TTC549 (cell line): Measurements from ENCODE around the gene HERC2.
"Not testable (repeated sequence)": the region's sequence is repeated elsewhere in the genome, so short reads cannot be mapped to it uniquely, and the experiment has no call there.

Experiments used
- FAIRE-seq: peaks from 2 replicates; lab custom pipeline; 2012; peaks lifted over from hg19 to GRCh38; lab: Jason Lieb, UNC

The HERC2 gene

GRCh38 chr15:28281876-28282275, 40.1 kb downstream of the HERC2 start:
- FAIRE-seq: no peak

DNA sequence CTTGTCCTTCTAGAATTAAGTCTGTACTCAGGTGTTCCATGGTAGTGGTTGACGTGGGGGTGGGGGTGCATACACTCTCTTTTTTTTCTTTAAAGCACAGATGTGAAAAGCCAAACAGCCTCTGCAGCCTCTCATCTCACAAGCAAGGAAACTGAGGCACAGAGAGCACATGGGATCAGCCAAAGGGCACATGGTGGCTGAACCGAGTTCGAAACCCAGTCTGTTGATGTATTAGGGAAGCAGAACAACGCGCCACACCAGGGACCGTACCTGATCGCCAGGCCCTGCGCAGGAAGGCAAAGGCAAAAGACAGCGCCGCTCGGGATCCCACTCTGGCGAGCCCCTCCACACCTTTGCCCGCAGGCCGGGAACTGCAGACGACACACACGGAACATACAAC, 47.3 kb downstream of the HERC2 start:
- FAIRE-seq: no peak

DNA sequence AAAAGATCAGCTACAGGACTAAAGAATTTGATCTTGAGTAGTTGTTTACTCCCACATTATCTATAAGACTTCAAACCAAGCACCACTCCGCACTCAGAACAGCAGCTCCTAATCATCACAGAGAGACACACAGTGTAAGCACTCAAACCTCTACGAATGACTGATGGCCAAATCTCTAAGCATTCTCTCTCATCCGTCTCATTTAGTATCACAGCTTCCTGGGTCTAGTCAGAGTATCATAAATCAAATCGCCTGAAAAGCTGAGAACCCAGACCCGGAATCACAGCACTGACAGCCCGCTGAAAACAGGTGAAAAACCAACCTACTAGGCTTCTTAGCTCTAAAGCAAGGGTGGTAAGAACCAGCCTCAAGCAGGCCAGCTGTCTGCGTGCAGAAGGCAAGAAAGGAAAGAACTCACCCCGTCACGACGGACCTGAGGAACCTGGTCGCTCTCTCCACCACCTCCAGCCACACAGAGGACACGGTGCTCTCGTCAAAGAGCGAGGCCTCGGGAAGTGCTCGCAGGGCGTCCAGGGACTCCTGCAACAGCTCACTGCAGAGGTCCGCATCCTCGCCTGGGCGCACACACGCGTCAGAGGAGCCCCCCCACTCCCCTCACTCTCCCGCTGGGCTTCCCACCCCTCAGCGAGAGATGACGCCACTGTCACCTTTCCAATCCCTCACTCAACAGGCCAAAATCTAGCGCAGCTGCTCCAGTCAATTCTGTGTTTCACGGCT, 47.9 kb downstream of the HERC2 start:
- no peak for FAIRE-seq

DNA sequence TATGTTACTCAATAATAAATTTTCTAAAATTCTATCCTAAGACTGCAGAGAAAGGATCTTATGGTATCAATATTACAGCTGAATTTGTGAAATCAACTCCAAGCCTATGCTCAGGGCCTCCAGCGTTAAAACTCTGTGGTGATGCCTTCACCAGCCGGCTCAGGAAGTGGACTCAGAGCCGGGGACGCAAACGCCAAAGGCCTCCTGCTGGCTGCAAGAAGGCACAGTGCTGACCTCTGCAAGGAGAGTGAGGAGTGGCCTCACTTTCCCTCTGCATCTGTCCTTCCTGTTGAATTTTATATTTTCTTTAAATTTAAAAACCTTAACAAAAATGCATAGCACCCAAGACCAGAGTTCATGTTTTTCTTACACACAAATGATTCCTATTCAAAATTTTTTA, 48.5 kb downstream of the HERC2 start:
- no peak for FAIRE-seq

DNA sequence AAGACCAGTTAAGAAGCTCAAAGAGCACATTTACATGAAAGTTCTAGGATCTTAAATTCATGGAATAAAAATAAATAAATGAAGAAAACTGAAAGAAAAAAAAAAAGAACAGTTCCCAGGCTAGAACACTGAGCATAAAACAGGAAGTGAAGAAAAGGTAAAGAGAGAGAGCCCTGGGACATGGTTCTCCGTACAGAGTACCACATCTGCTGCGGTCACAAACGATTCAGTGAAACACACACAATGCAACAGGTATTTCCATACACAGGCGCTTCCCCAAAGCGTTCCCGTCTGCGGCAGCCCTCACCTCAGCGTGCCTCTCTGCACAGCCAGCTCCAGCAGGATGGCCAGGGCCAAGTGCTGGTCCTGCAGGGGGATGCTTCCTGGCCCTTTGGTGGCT, 49.4 kb downstream of the HERC2 start:
- no peak for FAIRE-seq

- no peak for FAIRE-seq
Observed at GRCh38 chr15:28271697-28272260, 50.2 kb downstream of the HERC2 start.

- FAIRE-seq: no peak
Observed at GRCh38 chr15:28269097-28269496, 52.9 kb downstream of the HERC2 start.

- no peak for FAIRE-seq
Observed at GRCh38 chr15:28267727-28268126, 54.3 kb downstream of the HERC2 start.

DNA sequence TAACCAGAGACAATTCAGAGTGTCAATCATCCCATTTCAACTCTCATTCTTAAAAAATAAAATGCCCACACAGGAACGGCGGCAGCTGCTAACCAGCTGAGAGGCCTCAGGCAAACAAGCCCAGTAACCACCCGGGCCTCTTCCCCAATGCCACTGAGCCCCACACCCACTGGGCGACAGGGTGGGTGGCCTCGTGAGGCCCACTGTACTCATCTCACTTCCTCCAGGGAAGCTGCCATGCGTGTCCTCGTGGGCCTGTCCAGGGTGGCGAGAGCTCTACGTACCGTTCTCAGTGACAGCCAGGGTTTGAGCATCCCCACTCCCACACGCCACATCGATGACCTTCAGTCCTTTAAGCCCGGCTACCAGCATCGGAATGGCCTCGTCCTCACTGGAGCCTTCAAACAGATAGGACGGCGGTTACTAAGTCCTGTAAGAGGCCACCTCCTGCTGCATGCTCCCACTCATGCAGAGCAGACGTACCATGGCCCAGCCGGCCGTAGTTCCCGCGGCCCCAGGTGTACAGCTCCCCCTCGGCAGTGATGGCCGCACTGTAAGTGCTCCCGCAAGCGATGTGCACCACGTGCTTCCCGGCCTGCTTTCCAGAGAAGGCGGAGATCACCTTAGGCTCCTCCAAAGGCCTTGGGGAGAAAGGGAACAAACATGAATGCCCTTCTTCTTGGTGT, 56.5 kb downstream of the HERC2 start:
- FAIRE-seq: no peak

DNA sequence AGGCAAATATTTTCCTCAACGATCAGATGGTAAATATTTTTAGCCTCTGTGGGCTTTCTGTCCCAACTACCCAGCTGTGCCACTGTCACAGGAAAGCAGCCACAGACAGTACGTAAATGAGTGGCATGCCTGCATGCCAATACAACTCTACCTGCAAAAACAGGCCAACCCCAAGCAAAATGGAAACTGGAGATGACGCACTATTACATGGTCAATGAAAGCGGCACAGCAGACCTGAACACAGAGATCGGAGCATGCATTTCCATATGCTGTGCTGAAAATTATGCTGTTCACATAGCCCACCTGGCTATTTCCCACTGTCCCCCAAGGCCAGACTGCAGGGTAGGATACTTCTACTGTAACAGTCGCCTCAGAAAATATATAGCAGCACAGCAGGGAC, 57.8 kb downstream of the HERC2 start:
- no peak for FAIRE-seq

DNA sequence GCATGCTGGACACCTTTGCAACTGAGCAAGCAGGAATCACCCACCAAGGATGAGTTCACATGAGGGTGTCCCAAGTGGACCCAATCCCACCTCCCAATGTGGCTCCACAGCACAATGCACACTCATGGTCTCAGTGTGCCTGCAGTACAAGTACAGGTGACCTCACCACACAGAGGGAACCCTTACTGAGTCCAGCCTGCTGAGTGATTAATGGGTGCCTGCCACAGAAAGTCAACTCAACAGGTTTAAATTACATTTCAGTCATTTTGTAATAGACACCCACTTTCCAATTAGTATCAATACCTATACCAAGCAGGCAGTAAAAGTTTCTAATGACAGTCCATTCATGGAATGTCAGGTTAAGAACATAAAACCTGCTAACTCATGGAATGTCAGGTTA, 59.5 kb downstream of the HERC2 start:
- no peak for FAIRE-seq

GRCh38 chr15:28260722-28261121, 61.3 kb downstream of the HERC2 start:
- no peak for FAIRE-seq

GRCh38 chr15:28260317-28260716, 61.7 kb downstream of the HERC2 start:
- FAIRE-seq: no peak

- FAIRE-seq: no peak
Observed at GRCh38 chr15:28255965-28256364, 66.0 kb downstream of the HERC2 start.

DNA sequence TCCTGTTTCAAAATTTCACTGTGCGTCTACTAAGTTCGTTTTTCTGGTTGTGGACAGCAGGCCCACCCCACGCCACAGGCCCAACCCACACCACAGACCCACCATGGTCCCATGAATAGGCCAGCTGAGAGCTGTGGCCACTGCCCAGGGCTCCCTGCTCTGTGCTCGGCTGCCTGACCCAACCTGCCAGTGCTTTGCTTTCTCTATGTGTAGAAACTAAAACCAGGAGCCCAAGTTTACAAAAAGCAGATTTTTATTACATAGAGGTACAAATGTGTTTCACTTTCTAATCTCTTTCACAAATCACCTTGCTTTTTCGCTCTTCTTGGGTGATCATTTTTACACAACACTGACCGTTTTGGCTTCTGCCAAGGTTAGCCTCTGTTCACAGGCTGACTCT, 69.1 kb downstream of the HERC2 start:
- FAIRE-seq: no peak

GRCh38 chr15:28246605-28247004, 75.4 kb downstream of the HERC2 start:
- FAIRE-seq: no peak

DNA sequence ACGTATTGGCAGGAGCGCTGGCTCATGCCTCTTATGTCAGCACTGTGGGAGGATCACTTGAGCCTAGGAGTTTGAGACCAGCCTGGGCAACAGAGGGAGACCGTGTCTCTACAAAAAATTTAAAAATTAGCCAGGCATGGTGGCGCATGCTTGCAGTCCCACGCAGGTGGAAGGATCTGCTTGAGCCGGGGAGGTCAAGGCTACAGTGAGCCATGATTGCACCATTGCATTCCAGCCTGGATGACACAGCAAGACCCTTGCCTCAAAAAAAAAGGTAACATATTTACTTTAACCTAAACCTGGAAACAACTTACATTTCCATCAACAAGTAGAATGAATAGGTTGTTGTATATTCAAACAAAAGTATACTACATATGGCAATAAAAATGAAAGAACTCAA, 78.1 kb downstream of the HERC2 start:
- FAIRE-seq: no peak

DNA sequence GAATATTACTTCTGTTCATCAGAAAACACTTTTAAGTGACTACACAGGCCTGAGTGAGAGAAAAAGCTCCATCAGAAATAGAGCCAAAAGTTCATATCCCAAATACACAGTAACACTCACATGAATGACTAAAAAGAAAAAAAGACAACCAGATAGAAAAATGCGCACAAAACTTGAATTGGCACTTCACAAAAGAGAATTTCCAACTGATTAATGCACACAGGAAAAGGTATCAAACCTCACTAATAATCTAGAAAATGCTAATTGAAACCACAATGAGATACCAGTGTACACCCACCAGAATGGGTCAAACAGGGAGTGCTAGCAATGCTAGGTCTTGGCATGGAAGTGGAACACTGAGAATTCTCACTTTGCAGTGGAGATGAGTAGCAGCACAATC, 78.6 kb downstream of the HERC2 start:
- FAIRE-seq: no peak

DNA sequence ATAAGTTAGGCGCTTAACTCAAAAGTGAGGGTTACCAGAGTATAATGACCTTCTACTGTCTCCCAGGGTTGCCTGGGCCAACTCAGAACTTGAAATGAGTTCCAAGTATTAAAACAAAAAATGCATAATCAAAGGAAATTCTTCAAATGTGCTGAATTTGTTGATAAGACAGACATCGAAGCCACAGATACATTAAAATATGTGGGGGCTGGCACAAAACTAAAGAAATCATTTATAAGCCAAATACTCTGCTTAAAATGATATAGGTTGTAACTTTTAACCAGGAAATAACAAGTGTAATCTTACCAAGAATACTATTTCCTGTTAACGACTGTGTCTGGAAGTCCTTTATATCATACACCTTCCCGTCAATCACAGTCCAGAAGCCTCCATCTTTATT, 83.7 kb downstream of the HERC2 start:
- FAIRE-seq: not testable (repeated sequence)

DNA sequence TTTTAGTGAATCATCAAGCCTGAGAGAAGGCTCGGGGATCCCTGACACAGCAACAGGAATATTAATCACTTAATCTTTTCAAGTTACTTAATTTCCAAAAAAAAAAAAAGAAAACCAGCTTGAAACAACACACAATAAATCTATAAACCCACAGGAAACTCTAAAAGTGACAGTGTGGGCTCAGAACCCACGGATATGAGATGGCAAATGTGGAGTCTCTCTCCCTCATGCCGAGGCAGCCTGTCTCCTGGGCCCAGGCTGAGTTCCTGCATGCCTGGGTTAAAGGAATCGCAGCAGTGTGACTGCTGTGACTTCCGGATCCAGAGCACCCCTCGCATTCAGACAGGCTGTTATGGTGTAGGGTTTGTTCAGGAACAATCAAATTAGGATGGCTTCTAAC, 90.2 kb downstream of the HERC2 start:
- not testable (repeated sequence) for FAIRE-seq

GRCh38 chr15:28231336-28231735, 90.6 kb downstream of the HERC2 start:
- FAIRE-seq: not testable (repeated sequence)

- not testable (repeated sequence) for FAIRE-seq
Observed at GRCh38 chr15:28228990-28229640, 92.9 kb downstream of the HERC2 start.

DNA sequence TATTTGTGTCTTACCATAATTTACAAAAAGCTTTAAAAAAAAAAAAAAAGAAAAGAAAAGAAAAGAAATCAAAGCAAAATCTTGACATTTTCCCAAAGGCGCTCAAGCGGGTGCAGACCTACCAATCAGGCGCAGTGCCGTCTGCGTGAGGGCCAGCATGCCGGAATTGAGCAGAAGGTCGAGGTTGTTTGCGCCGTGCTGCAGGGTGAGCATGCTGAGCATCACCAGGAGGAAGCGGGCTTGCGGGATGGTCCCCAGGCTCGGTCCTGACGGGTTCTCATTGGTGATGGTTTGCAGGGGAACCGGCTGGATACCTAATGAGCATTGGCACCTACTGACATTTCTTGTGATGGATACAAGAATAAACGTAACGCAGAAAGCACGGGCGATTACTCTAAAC, 93.9 kb downstream of the HERC2 start:
- no peak for FAIRE-seq
